K562 (cell line): ENCODE results near the gene CLNK. TPM values are rescaled to one million over a fixed set of nuclear protein-coding genes. Genes with fewer than 3 reads are reported as not detected.

Experiments
- DPF2 ChIP-seq: fragments of 450-650 bp; IDR thresholded peaks from 2 replicates; pipeline ENCODE4 v1.6.1; 2016
- NFE2 ChIP-seq: IDR thresholded peaks from 2 replicates; pipeline ENCODE4 v1.6.1; 2014; ENCODE audit warnings: antibody characterized with exemption, low read depth
- NRF1 ChIP-seq, 2 experiments: fragments of 450-650 bp; IDR thresholded peaks in 1 of 2; conservative IDR thresholded peaks in 1 of 2; 2 replicates each; pipeline ENCODE4 v1.6.1; 2014; ENCODE audit warnings: mild to moderate bottlenecking in 2 of 2
- ZC3H4 ChIP-seq: sonication (generic); formaldehyde crosslinking; IDR thresholded peaks from 2 replicates; pipeline ENCODE4 v1.9.0; 2021; ENCODE audit warnings: missing genetic modification reagents, borderline replicate concordance
- polyA plus RNA-seq, 8 experiments: library from polyadenylated mRNA; depleted of rRNA in 4 of 8; stranded (reverse) in 5 of 8; unstranded in 3 of 8; fragments of >200 nt; fragmentation: Nextera tagmentation in 2 of 8; fragmentation: Illumina TruSeq in 1 of 8; extraction: Ambion mirVana in 2 of 8; extraction: Trizol in 1 of 8; gene quantifications; 2 replicates each; pipeline versions ENCODE4 v1.2.1 to v1.2.3, GENCODE V29; 2011 to 2014; ENCODE audit warnings: inconsistent platforms in 1 of 8, missing spikeins in 1 of 8
- total RNA-seq, 7 experiments: library from RNA; depleted of rRNA in 6 of 7; stranded (reverse); fragments of >200 nt in 6 of 7; fragmentation: Illumina TruSeq in 2 of 7; extraction: Trizol in 2 of 7; gene quantifications; 2 replicates each; pipeline versions ENCODE4 v1.2.1 to v1.2.3, GENCODE V29; 2011 to 2021; ENCODE audit warnings: low replicate concordance in 1 of 7
- TF ChIP-seq, protein P1 (sequence below), 2 experiments: fragments of 200-800 bp in 1 of 2; sonication (Bioruptor generic) in 1 of 2; sonication (generic) in 1 of 2; formaldehyde crosslinking in 1 of 2; IDR thresholded peaks in 1 of 2; conservative IDR thresholded peaks in 1 of 2; 2 replicates each; pipeline versions ENCODE4 v1.5.0 to v1.6.1; 2016 to 2020; ENCODE audit warnings: missing compliant biosample characterization in 1 of 2, missing genetic modification characterization in 1 of 2, missing genetic modification reagents in 1 of 2
- TF ChIP-seq, protein P2 (sequence below): fragments of 450-650 bp; IDR thresholded peaks from 2 replicates; pipeline ENCODE4 v1.6.1; 2016
- TF ChIP-seq, protein P3 (sequence below): fragments of 250-450 bp; sonication (Bioruptor Pico); IDR thresholded peaks from 2 replicates; pipeline ENCODE4 v1.5.0; 2020; ENCODE audit warnings: mild to moderate bottlenecking
- TF ChIP-seq, protein P4 (sequence below): sonication (generic); formaldehyde crosslinking; IDR thresholded peaks from 2 replicates; pipeline ENCODE4 v1.8.0; 2022; ENCODE audit warnings: missing genetic modification reagents, mild to moderate bottlenecking, moderate library complexity, borderline replicate concordance
- TF ChIP-seq, protein P5 (sequence below): fragments of 450-650 bp; IDR thresholded peaks from 2 replicates; pipeline ENCODE4 v1.6.1; 2018; ENCODE audit not compliant: partially characterized antibody

CLNK gene
- total and polyA plus RNA-seq, 9 of the 15 experiments (the other 6 are each of a cell fraction or from before 2014, with no cell fraction given), result not detected

DNA sequence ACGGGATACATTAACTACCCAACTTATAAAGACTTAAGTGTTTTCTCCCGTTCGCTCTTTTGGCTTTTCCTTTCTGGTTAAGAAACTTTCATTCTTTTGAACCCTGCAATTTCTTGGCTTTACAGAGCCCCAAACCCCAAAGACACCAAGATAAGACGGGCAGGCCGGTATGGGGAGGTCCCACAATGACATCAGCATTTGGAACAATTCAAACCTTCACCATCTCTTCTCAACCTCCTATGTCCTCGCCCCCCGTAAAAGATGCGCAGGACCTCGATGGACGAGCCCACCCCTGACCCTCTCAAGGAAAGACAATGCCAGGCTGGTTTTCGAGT lies 228.3 kb downstream of the CLNK start (continued):
- TF ChIP-seq, protein P1, sequence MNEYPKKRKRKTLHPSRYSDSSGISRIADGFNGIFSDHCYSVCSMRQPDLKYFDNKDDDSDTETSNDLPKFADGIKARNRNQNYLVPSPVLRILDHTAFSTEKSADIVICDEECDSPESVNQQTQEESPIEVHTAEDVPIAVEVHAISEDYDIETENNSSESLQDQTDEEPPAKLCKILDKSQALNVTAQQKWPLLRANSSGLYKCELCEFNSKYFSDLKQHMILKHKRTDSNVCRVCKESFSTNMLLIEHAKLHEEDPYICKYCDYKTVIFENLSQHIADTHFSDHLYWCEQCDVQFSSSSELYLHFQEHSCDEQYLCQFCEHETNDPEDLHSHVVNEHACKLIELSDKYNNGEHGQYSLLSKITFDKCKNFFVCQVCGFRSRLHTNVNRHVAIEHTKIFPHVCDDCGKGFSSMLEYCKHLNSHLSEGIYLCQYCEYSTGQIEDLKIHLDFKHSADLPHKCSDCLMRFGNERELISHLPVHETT (CRISPR knock-in tag; conservative IDR thresholded peaks at IDR 0.05 in 1 of 2, IDR thresholded peaks at IDR 0.05 in 1 of 2), result no peak
- TF ChIP-seq, protein P2, sequence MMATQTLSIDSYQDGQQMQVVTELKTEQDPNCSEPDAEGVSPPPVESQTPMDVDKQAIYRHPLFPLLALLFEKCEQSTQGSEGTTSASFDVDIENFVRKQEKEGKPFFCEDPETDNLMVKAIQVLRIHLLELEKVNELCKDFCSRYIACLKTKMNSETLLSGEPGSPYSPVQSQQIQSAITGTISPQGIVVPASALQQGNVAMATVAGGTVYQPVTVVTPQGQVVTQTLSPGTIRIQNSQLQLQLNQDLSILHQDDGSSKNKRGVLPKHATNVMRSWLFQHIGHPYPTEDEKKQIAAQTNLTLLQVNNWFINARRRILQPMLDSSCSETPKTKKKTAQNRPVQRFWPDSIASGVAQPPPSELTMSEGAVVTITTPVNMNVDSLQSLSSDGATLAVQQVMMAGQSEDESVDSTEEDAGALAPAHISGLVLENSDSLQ, result 0 out of 2 replicates have a peak, but pooled peaks have one; percentile 18
- TF ChIP-seq, protein P3, sequence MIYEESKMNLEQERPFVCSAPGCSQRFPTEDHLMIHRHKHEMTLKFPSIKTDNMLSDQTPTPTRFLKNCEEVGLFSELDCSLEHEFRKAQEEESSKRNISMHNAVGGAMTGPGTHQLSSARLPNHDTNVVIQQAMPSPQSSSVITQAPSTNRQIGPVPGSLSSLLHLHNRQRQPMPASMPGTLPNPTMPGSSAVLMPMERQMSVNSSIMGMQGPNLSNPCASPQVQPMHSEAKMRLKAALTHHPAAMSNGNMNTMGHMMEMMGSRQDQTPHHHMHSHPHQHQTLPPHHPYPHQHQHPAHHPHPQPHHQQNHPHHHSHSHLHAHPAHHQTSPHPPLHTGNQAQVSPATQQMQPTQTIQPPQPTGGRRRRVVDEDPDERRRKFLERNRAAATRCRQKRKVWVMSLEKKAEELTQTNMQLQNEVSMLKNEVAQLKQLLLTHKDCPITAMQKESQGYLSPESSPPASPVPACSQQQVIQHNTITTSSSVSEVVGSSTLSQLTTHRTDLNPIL, result no peak
- TF ChIP-seq, protein P4, sequence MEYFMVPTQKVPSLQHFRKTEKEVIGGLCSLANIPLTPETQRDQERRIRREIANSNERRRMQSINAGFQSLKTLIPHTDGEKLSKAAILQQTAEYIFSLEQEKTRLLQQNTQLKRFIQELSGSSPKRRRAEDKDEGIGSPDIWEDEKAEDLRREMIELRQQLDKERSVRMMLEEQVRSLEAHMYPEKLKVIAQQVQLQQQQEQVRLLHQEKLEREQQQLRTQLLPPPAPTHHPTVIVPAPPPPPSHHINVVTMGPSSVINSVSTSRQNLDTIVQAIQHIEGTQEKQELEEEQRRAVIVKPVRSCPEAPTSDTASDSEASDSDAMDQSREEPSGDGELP (CRISPR knock-in tag), result no peak
- 0 out of 2 replicates have a peak, but pooled peaks have one; percentile 17 for TF ChIP-seq DPF2
- no peak for TF ChIP-seq ZC3H4
- TF ChIP-seq, protein P5, sequence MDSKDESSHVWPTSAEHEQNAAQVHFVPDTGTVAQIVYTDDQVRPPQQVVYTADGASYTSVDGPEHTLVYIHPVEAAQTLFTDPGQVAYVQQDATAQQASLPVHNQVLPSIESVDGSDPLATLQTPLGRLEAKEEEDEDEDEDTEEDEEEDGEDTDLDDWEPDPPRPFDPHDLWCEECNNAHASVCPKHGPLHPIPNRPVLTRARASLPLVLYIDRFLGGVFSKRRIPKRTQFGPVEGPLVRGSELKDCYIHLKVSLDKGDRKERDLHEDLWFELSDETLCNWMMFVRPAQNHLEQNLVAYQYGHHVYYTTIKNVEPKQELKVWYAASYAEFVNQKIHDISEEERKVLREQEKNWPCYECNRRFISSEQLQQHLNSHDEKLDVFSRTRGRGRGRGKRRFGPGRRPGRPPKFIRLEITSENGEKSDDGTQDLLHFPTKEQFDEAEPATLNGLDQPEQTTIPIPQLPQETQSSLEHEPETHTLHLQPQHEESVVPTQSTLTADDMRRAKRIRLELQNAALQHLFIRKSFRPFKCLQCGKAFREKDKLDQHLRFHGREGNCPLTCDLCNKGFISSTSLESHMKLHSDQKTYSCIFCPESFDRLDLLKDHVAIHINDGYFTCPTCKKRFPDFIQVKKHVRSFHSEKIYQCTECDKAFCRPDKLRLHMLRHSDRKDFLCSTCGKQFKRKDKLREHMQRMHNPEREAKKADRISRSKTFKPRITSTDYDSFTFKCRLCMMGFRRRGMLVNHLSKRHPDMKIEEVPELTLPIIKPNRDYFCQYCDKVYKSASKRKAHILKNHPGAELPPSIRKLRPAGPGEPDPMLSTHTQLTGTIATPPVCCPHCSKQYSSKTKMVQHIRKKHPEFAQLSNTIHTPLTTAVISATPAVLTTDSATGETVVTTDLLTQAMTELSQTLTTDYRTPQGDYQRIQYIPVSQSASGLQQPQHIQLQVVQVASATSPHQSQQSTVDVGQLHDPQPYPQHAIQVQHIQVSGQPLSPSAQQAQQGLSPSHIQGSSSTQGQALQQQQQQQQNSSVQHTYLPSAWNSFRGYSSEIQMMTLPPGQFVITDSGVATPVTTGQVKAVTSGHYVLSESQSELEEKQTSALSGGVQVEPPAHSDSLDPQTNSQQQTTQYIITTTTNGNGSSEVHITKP, result peak; percentile 32
- TF ChIP-seq NRF1 (conservative IDR thresholded peaks at IDR 0.05 in 1 of 2, IDR thresholded peaks at IDR 0.05 in 1 of 2), result peak in 1 of 2 experiments; percentile 38; a peak in 2 of 4 replicates
- TF ChIP-seq NFE2, result peak; percentile 64
